Mesendoderm (in vitro differentiated cells): Measurements from ENCODE around the gene DNAH8.

Experiments
- DNase-seq: peaks from one replicate; pipeline ENCODE4 v3.0.0; 2013
- H2AK5ac ChIP-seq: 2 replicates; pipeline ENCODE4 v1.6.1; 2013; ENCODE audit warnings: low read length, inconsistent platforms
- H2BK120ac ChIP-seq: 2 replicates; pipeline ENCODE4 v1.6.1; 2013; ENCODE audit warnings: low read depth, mild to moderate bottlenecking, low read length, moderate library complexity, mixed read lengths
- H2BK15ac ChIP-seq: replicated peaks from 2 replicates; pipeline ENCODE4 v1.6.1; 2013; ENCODE audit warnings: low read depth, mild to moderate bottlenecking, moderate library complexity
- H2BK5ac ChIP-seq: 2 replicates; pipeline ENCODE4 v1.6.1; 2013; ENCODE audit warnings: low read length, inconsistent platforms
- H3K18ac ChIP-seq: 2 replicates; pipeline ENCODE4 v1.6.1; 2013; ENCODE audit warnings: mild to moderate bottlenecking, low read length, mixed read lengths
- H3K23ac ChIP-seq: one replicate; pipeline ENCODE4 v1.6.1; 2013; ENCODE audit warnings: low read length
- H3K27ac ChIP-seq: 2 replicates; pipeline ENCODE4 v1.5.1; 2013; ENCODE audit warnings: low read depth, mild to moderate bottlenecking, inconsistent platforms, low read length, moderate library complexity
- H3K27me3 ChIP-seq: 2 replicates; pipeline ENCODE4 v1.6.1; 2013; ENCODE audit warnings: low read length, control low read depth, mild to moderate bottlenecking, inconsistent platforms; ENCODE audit not compliant: insufficient read depth, poor library complexity
- H3K36me3 ChIP-seq: 2 replicates; pipeline ENCODE4 v1.6.1; 2013; ENCODE audit warnings: low read length, inconsistent platforms; ENCODE audit not compliant: control insufficient read depth, insufficient read depth
- H3K4ac ChIP-seq: one replicate; pipeline ENCODE4 v1.6.1; 2013; ENCODE audit warnings: low read depth, mild to moderate bottlenecking, low read length, moderate library complexity
- H3K4me1 ChIP-seq: 2 replicates; pipeline ENCODE4 v1.6.1; 2013; ENCODE audit warnings: low read depth, low read length, inconsistent platforms; ENCODE audit not compliant: control insufficient read depth
- H3K4me2 ChIP-seq: 2 replicates; pipeline ENCODE4 v1.6.1; 2013; ENCODE audit warnings: low read length
- H3K4me3 ChIP-seq: 2 replicates; pipeline ENCODE4 v1.5.1; 2013; ENCODE audit warnings: mild to moderate bottlenecking, low read length
- H3K56ac ChIP-seq: one replicate; pipeline ENCODE4 v1.6.1; 2013; ENCODE audit warnings: low read length
- H3K79me1 ChIP-seq: 2 replicates; pipeline ENCODE4 v1.6.1; 2013; ENCODE audit warnings: low read length, inconsistent platforms
- H3K79me2 ChIP-seq: 2 replicates; pipeline ENCODE4 v1.6.1; 2013; ENCODE audit warnings: mild to moderate bottlenecking, low read length; ENCODE audit not compliant: control insufficient read depth, insufficient read depth
- H3K9ac ChIP-seq: 2 replicates; pipeline ENCODE4 v1.6.1; 2013; ENCODE audit warnings: low read length, inconsistent platforms
- H4K5ac ChIP-seq: one replicate; pipeline ENCODE4 v1.6.1; 2013; ENCODE audit warnings: low read length
- H4K8ac ChIP-seq: one replicate; pipeline ENCODE4 v1.6.1; 2013; ENCODE audit warnings: low read depth, mild to moderate bottlenecking, control low read depth, low read length, moderate library complexity
- WGBS: extraction: QIAGEN DNeasy Blood & Tissue Kit; methylation state at CpG from one replicate; pipeline ENCODE4 v1.1.7; 2013; ENCODE audit warnings: low lambda C conversion rate, missing lambda C conversion rate; ENCODE audit not compliant: insufficient coverage; ENCODE audit errors: extremely low coverage; 5-methylcytosine and 5-hydroxymethylcytosine counted together

DNAH8 gene

GRCh38 chr6:38973178-38974057, 258.3 kb downstream of the DNAH8 start:
- Histone ChIP-seq H3K79me2 (no peaks in the 10 kb centered on the region), H3K56ac (no peak overlapping the region), H2AK5ac (no peak overlapping the region), H2BK120ac (no peak overlapping the region), H4K5ac (no peak overlapping the region), H3K4me1 (peaks cover 5% of the 10 kb centered on the region), H3K36me3 (no peaks in the 10 kb centered on the region), H2BK5ac (no peak overlapping the region), H3K27me3 (no peaks in the 10 kb centered on the region), H3K4me3 (no peak overlapping the region), H4K8ac (no peak overlapping the region), H3K23ac (no peak overlapping the region), H3K27ac (no peak overlapping the region), H3K4me2 (no peak overlapping the region), H3K79me1 (no peaks in the 10 kb centered on the region), H3K4ac (no peak overlapping the region), H2BK15ac (no peak overlapping the region), H3K9ac (no peak overlapping the region), H3K18ac (no peak overlapping the region)
- no CpG with 5 or more reads among the region's 8 CpGs for WGBS
- peak; percentile 68 for DNase-seq

- DNase-seq, result peak; percentile 55
- H3K4me3 ChIP-seq, result no peak overlapping the region
- H3K4ac ChIP-seq, result no peak overlapping the region
- H3K27ac ChIP-seq, result no peak overlapping the region
- no peak overlapping the region for H3K9ac ChIP-seq
- no peak overlapping the region for H3K4me2 ChIP-seq
- H4K5ac ChIP-seq, result no peak overlapping the region
- H2BK120ac ChIP-seq, result no peak overlapping the region
- no CpG with 5 or more reads among the region's 7 CpGs for WGBS
- no peak overlapping the region for H2BK5ac ChIP-seq
- no peak overlapping the region for H2AK5ac ChIP-seq
- H3K56ac ChIP-seq, result no peak overlapping the region
- no peak overlapping the region for H3K23ac ChIP-seq
- H3K4me1 ChIP-seq, result peaks cover 5% of the 10 kb centered on the region
- H3K27me3 ChIP-seq, result no peaks in the 10 kb centered on the region
- H2BK15ac ChIP-seq, result no peak overlapping the region
- H3K36me3 ChIP-seq, result no peaks in the 10 kb centered on the region
- no peak overlapping the region for H3K18ac ChIP-seq
- no peaks in the 10 kb centered on the region for H3K79me1 ChIP-seq
- no peaks in the 10 kb centered on the region for H3K79me2 ChIP-seq
- no peak overlapping the region for H4K8ac ChIP-seq
These were observed 259.5 kb downstream of the DNAH8 start for GRCh38 chr6:38974389-38975151.

- Histone ChIP-seq H3K4me2 (no peak overlapping the region), H3K56ac (no peak overlapping the region), H3K4me1 (peaks cover 5% of the 10 kb centered on the region), H3K4ac (no peak overlapping the region), H3K79me2 (no peaks in the 10 kb centered on the region), H2BK5ac (no peak overlapping the region), H3K18ac (no peak overlapping the region), H3K27ac (no peak overlapping the region), H3K36me3 (no peaks in the 10 kb centered on the region), H3K9ac (no peak overlapping the region), H3K23ac (no peak overlapping the region), H2BK15ac (peak overlapping the region; percentile 41), H2BK120ac (no peak overlapping the region), H3K4me3 (no peak overlapping the region), H3K79me1 (no peaks in the 10 kb centered on the region), H4K5ac (no peak overlapping the region), H4K8ac (no peak overlapping the region), H3K27me3 (no peaks in the 10 kb centered on the region), H2AK5ac (no peak overlapping the region)
- DNase-seq, result peak; percentile 64
- no CpG with 5 or more reads among the region's 2 CpGs for WGBS
These were observed 260.5 kb downstream of the DNAH8 start for GRCh38 chr6:38975621-38976049.

- Histone ChIP-seq H4K8ac (no peak overlapping the region), H3K27ac (no peak overlapping the region), H3K79me2 (no peaks in the 10 kb centered on the region), H3K23ac (no peak overlapping the region), H3K79me1 (no peaks in the 10 kb centered on the region), H3K4me1 (peaks cover 5% of the 10 kb centered on the region), H2BK15ac (no peak overlapping the region), H2BK120ac (no peak overlapping the region), H3K18ac (no peak overlapping the region), H3K9ac (no peak overlapping the region), H3K27me3 (no peaks in the 10 kb centered on the region), H3K4ac (no peak overlapping the region), H3K4me2 (no peak overlapping the region), H3K36me3 (no peaks in the 10 kb centered on the region), H2AK5ac (no peak overlapping the region), H3K4me3 (no peak overlapping the region), H2BK5ac (no peak overlapping the region), H4K5ac (no peak overlapping the region), H3K56ac (no peak overlapping the region)
- WGBS, result no CpG with 5 or more reads among the region's 3 CpGs
- no peak for DNase-seq
These were observed 260.9 kb downstream of the DNAH8 start for GRCh38 chr6:38976051-38976450.

- WGBS, result no CpG with 5 or more reads among the region's 6 CpGs
These were observed 261.8 kb downstream of the DNAH8 start for GRCh38 chr6:38976801-38977500.

More at GRCh38 chr6:38976801-38977500, 261.8 kb downstream of the DNAH8 start:
- Histone ChIP-seq H3K27ac (no peak overlapping the region), H4K5ac (no peak overlapping the region), H3K4me3 (no peak overlapping the region), H3K4me1 (peaks cover 5% of the 10 kb centered on the region), H3K4me2 (no peak overlapping the region), H3K4ac (no peak overlapping the region), H4K8ac (no peak overlapping the region), H2BK5ac (no peak overlapping the region), H2BK15ac (no peak overlapping the region), H3K23ac (no peak overlapping the region), H3K27me3 (no peaks in the 10 kb centered on the region), H3K9ac (no peak overlapping the region), H3K36me3 (no peaks in the 10 kb centered on the region), H3K79me1 (no peaks in the 10 kb centered on the region), H3K56ac (no peak overlapping the region), H3K18ac (no peak overlapping the region), H2BK120ac (no peak overlapping the region), H2AK5ac (no peak overlapping the region), H3K79me2 (no peaks in the 10 kb centered on the region)
- peak; percentile 6 for DNase-seq
